Mucosa of descending colon (tissue), 3 donors: ENCODE measurements around the gene RHBDF2. TPM values are rescaled to one million over a fixed set of nuclear protein-coding genes. Genes with fewer than 3 reads are reported as not detected.

ENCODE experiments used
- ATAC-seq: fragments of 200-7000 bp; cut with Tn5 transposase; one replicate; pipeline ENCODE4 v1.9.1; 2020; ENCODE audit warnings: mild to moderate bottlenecking, moderate library complexity
- DNase-seq, 3 donors: peaks; one replicate each; pipeline ENCODE4 v3.0.0-alpha.2; 2020
- H3K36me3 ChIP-seq: fragments of 200-600 bp; one replicate; pipeline ENCODE4 v1.8.0; 2021; ENCODE audit warnings: low read depth, mild to moderate bottlenecking
- H3K4me1 ChIP-seq: fragments of 200-600 bp; one replicate; pipeline ENCODE4 v1.8.0; 2021; ENCODE audit warnings: low read depth, mild to moderate bottlenecking
- H3K4me3 ChIP-seq: fragments of 200-600 bp; one replicate; pipeline ENCODE4 v1.8.0; 2021; ENCODE audit warnings: mild to moderate bottlenecking
- H3K9me3 ChIP-seq: fragments of 200-600 bp; one replicate; pipeline ENCODE4 v1.8.0; 2021; ENCODE audit warnings: mild to moderate bottlenecking
- intact Hi-C, 2 donors: fragments of 100-400 bp; cut with DNase I in 1 of 2; cut with micrococcal nuclease in 1 of 2; formaldehyde crosslinking; loops; one replicate each; pipeline versions ENCODE4 v1.11.0 to v1.11.1; 2022; cut with DNase I, micrococcal nuclease
- total RNA-seq, 3 donors: library from RNA; stranded (reverse); fragmentation: NEBNext Ultra II Directional in 2 of 3; extraction: Animal tissue kit (Norgen Biotek cat#: 25700) in 2 of 3; gene quantifications; one replicate each; pipeline versions ENCODE4 v1.2.1 to v1.2.4, GENCODE V29; 2021 to 2023
- TF ChIP-seq, protein P1 (sequence below): fragments of 200-600 bp; IDR thresholded peaks from one replicate; pipeline ENCODE4 v1.8.0; 2022; ENCODE audit warnings: antibody characterized with exemption, mild to moderate bottlenecking
- donor health status: DM: no; HTN: no; CAD: no; lungs with moderate emphysema.
- donor health status: DM: no; HTN: no; CAD: no.
- donor health status: DM: no; HTN: yes; CAD: no.

RHBDF2 gene
- total RNA-seq, 3 donors from 2014 or later = 11.2 to 20.8 (median 18.9) TPM

DNA sequence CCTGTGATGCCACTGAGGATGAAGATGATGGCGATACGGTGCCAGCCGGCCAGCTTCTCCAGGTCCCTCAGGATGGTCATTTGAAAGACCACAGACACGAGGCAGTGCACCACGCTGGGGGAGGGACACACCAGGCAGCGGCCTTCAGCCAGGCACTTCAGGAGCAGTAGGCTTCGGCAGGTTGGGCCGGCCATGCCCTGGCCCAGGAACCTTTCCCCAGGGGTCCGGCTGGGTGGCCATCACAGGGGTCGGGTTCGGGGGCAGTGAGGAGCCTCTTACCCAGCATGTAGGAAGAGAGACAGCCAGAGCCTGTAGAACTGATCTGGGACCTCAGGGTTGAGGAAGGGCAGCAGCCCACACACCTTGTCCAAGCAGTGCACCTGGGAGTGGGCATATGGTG is 28.5 kb downstream of the RHBDF2 start:
- no peak overlapping the region for H3K4me3 ChIP-seq
- ATAC-seq (no peak), DNase-seq (peak in 1 of 3 donors; percentile 40)
- H3K36me3 ChIP-seq = no peaks in the 10 kb centered on the region
- intact Hi-C loops = no loop called here
- H3K4me1 ChIP-seq = no peaks in the 10 kb centered on the region
- TF ChIP-seq, protein P1, sequence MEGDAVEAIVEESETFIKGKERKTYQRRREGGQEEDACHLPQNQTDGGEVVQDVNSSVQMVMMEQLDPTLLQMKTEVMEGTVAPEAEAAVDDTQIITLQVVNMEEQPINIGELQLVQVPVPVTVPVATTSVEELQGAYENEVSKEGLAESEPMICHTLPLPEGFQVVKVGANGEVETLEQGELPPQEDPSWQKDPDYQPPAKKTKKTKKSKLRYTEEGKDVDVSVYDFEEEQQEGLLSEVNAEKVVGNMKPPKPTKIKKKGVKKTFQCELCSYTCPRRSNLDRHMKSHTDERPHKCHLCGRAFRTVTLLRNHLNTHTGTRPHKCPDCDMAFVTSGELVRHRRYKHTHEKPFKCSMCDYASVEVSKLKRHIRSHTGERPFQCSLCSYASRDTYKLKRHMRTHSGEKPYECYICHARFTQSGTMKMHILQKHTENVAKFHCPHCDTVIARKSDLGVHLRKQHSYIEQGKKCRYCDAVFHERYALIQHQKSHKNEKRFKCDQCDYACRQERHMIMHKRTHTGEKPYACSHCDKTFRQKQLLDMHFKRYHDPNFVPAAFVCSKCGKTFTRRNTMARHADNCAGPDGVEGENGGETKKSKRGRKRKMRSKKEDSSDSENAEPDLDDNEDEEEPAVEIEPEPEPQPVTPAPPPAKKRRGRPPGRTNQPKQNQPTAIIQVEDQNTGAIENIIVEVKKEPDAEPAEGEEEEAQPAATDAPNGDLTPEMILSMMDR = no peak
- H3K9me3 ChIP-seq = no peaks in the 10 kb centered on the region

DNA sequence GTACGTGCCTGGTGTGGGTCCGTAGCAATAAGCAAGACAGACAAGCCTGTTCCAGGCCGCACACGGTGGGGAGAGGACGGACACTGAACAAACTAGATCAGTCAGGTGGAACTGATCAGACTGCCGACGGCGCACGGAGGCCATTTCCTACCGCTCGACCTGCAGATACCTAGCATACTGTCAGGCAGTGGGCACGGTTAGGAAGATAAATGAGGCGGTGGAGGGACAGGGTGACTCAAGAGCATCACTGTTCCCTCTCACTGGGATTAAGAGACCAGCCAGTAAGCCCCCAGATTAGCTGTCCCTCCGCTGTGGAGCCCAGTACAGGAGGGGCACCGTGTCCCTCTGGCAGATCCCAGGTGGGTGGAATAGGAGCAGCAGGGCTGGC is 29.0 kb downstream of the RHBDF2 start:
- TF ChIP-seq, protein P1 = no peak
- H3K4me1 ChIP-seq = no peaks in the 10 kb centered on the region
- H3K36me3 ChIP-seq = no peaks in the 10 kb centered on the region

DNA sequence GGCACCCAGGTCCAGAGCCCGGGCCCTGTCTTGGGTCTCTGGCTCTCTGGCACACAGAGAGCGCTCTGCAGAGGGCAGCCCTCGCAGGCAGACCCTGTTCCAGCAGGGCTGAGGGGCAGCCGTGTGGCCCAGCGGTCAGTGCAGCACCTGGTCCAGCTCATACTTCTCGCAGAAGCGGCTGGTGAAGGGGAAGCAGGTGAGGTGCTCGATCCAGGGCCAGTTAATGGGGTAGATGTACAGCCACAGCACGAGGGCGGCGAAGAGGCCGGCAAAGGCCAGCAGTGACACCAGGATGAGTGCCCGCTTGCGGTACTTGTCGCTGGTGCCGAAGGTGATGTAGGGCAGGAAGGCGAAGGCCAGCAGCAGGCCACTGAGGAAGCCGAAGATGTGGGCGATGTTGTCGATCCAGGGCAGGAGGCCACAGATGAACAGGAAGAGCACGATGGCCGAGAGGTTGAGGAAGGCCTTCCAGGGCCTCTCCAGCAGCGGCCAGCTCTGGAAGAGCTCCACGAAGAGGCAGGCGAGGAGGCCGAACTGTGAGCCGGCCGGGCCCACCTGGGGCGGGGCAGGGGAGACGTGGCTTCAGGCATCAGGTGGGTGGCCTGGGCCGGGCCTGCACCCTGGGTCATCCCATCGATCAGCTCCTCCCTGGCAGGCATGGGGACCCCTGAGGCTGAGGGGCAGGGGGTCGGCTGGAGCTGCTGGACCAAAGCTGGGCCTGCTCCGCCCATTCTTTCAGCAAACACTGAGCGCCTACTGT is 29.5 kb downstream of the RHBDF2 start:
- no peaks in the 10 kb centered on the region for H3K4me1 ChIP-seq
- intact Hi-C loops = no loop called here
- no peaks in the 10 kb centered on the region for H3K36me3 ChIP-seq
- no peak for ATAC-seq
- no peaks in the 10 kb centered on the region for H3K9me3 ChIP-seq
- DNase-seq = peak in 1 of 3 donors; percentile 43
- TF ChIP-seq, protein P1 = no peak
- no peak overlapping the region for H3K4me3 ChIP-seq

More for the DNA sequence above, 29.0 kb downstream of the RHBDF2 start:
- DNase-seq (peak in 1 of 3 donors; percentile 39), ATAC-seq (no peak)
- intact Hi-C loops = no loop called here
- no peak overlapping the region for H3K4me3 ChIP-seq
- H3K9me3 ChIP-seq = no peaks in the 10 kb centered on the region

DNA sequence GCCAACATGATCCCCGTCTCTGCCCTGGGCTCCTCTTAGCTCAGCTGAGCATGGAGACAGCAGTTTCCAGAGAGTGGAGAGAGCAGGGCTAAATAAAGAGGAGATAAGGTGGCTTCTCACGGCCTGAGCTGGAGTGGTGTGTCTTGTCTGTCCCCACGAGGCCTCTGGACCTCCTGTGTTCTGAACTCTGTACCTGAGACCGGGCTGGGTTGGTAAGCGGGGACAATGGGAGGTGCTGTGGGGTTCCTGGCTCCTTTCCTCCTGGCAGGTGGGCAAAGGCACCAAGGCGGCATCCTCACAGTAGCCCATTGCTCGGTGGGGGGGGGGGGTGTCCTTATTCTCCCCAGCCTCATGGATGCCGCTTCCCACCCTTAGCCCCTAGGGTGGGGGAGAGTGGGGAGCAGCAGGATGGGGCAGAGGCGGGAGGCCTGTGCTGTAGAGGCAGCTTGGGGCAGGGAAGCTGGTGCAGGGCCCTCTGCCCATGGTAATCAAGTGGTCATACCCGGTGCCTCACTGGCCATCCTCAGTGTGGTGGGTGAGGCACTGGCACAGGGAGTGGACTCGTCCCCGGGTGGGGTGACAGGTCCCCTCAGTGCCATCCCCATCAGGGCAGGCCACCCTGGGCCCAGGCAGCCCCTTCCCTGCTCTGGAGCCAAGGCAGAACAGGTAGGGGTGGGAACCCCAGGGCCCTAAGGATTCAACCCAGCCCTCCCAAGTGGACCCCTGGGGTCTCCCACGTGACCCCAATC is 31.1 kb downstream of the RHBDF2 start:
- H3K9me3 ChIP-seq = no peaks in the 10 kb centered on the region
- ATAC-seq = no peak
- peak in 1 of 3 donors; percentile 48 for DNase-seq
- H3K36me3 ChIP-seq = no peaks in the 10 kb centered on the region
- TF ChIP-seq, protein P1 = no peak
- no peaks in the 10 kb centered on the region for H3K4me1 ChIP-seq
- no peak overlapping the region for H3K4me3 ChIP-seq
- intact Hi-C loops = no loop called here

DNA sequence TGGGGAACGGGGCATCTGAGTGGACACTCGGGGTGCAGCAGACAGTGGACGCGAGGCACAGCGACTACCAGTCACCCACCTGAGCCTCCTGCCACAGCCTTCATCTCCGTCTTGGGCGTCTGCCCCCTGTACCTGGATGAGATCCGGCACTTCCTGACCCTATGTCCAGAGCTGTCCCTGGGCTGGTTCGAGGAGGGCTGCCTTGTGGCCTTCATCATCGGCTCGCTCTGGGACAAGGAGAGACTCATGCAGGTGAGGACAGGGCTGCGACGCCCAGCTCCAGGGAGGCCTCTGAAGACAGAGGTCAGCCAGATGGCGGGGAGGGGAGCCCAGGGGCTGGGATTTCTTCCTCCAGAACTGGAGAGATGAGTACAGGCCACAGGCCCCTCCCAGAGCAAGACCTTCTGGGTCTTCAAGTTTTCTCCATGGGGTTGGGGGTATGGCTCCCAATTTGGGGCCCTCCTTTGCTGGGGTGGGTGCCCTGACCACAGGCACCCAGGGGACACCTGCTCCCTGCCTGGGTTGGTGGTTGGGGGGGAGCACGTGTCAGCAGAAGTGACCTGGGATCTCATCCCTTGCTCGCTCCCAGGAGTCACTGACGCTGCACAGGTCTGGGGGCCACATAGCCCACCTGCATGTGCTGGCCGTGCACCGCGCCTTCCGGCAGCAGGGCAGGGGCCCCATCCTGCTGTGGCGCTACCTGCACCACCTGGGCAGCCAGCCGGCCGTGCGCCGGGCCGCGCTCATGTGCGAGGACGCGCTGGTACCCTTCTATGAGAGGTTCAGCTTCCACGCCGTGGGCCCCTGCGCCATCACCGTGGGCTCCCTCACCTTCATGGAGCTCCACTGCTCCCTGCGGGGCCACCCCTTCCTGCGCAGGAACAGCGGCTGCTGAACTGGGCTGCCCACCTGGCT is 31.9 kb downstream of the RHBDF2 start:
- intact Hi-C loops = no loop called here
- DNase-seq (peak in 1 of 3 donors; percentile 46), ATAC-seq (no peak)
- Histone ChIP-seq H3K9me3 (no peaks in the 10 kb centered on the region), H3K4me1 (no peaks in the 10 kb centered on the region), H3K36me3 (no peaks in the 10 kb centered on the region), H3K4me3 (no peak overlapping the region)
- TF ChIP-seq, protein P1 = no peak
